CD8-positive, alpha-beta memory T cell (primary cell): ENCODE measurements around the gene TTLL8. TPM values are rescaled to one million over a fixed set of nuclear protein-coding genes. Genes with fewer than 3 reads are reported as not detected.

Experiments
- CTCF ChIA-PET: fragments of 350-600 bp; sonication (Branson Sonifier 250); formaldehyde crosslinking; loops from one replicate; lab custom pipeline; 2021; ENCODE audit warnings: antibody characterized with exemption; lab: Charles Lee
- POLR2A ChIA-PET: fragments of 350-600 bp; sonication (Branson Sonifier 250); formaldehyde crosslinking; loops from one replicate; lab custom pipeline; 2021; ENCODE audit warnings: antibody characterized with exemption; lab: Charles Lee
- DNase-seq, 5 donors: peaks; one replicate each; pipeline versions ENCODE4 v3.0.0 to v3.0.0-alpha.2; 2020 to 2022; ENCODE audit warnings: mixed read lengths in 1 of 5
- H3K27ac ChIP-seq: one replicate; pipeline ENCODE4 v1.7.0; 2013; ENCODE audit warnings: low read depth, mild to moderate bottlenecking, low read length, moderate library complexity
- H3K27me3 ChIP-seq: 2 replicates; pipeline ENCODE4 v1.7.0; 2013; ENCODE audit warnings: low read length, mild to moderate bottlenecking; ENCODE audit not compliant: insufficient read depth, poor library complexity, severe bottlenecking
- H3K36me3 ChIP-seq: 2 replicates; pipeline ENCODE4 v1.7.0; 2013; ENCODE audit warnings: mild to moderate bottlenecking, low read length, moderate library complexity; ENCODE audit not compliant: insufficient read depth
- H3K4me1 ChIP-seq: 2 replicates; pipeline ENCODE4 v1.7.0; 2013; ENCODE audit warnings: mild to moderate bottlenecking, low read length, moderate library complexity; ENCODE audit not compliant: insufficient read depth
- H3K4me3 ChIP-seq: 2 replicates; pipeline ENCODE4 v1.7.0; 2013; ENCODE audit warnings: mild to moderate bottlenecking, low read length
- H3K9me3 ChIP-seq: 2 replicates; pipeline ENCODE4 v1.7.0; 2013; ENCODE audit warnings: mild to moderate bottlenecking, low read length
- H3K27ac Mint-ChIP-seq, 8 donors: one replicate each; pipeline ENCODE4 v1.8.0; 2020 to 2021; ENCODE audit warnings: mixed read lengths in 8 of 8, mild to moderate bottlenecking in 6 of 8, inconsistent platforms in 3 of 8, moderate library complexity in 3 of 8
- H3K27me3 Mint-ChIP-seq, 2 donors: one replicate each; pipeline ENCODE4 v1.8.0; 2020 to 2021; ENCODE audit warnings: mixed read lengths in 2 of 2, mild to moderate bottlenecking in 1 of 2, moderate library complexity in 1 of 2
- H3K36me3 Mint-ChIP-seq, 3 donors: one replicate each; pipeline ENCODE4 v1.8.0; 2020 to 2021; ENCODE audit warnings: mixed read lengths in 3 of 3, inconsistent platforms in 1 of 3, mild to moderate bottlenecking in 1 of 3
- H3K4me1 Mint-ChIP-seq, 3 donors: one replicate each; pipeline ENCODE4 v1.8.0; 2020 to 2021; ENCODE audit warnings: mixed read lengths in 3 of 3, inconsistent platforms in 1 of 3, mild to moderate bottlenecking in 1 of 3
- H3K4me3 Mint-ChIP-seq, 7 donors: one replicate each; pipeline ENCODE4 v1.8.0; 2020 to 2021; ENCODE audit warnings: mixed read lengths in 7 of 7, mild to moderate bottlenecking in 6 of 7, moderate library complexity in 4 of 7, inconsistent platforms in 2 of 7
- H3K9me3 Mint-ChIP-seq, 5 donors: one replicate each; pipeline ENCODE4 v1.8.0; 2020 to 2022; ENCODE audit warnings: mixed read lengths in 5 of 5, mild to moderate bottlenecking in 3 of 5, moderate library complexity in 2 of 5, inconsistent platforms in 1 of 5
- polyA plus RNA-seq: library from polyadenylated mRNA; unstranded; fragments of 300-500 nt; fragmentation: Illumina TruSeq; gene quantifications from one replicate; pipeline ENCODE4 v1.2.3, GENCODE V29; 2021
- total RNA-seq, 2 experiments: library from RNA; stranded (reverse); gene quantifications; one replicate each; pipeline ENCODE4 v1.2.3, GENCODE V29; 2021

Gene TTLL8
- total and polyA plus RNA-seq, 3 experiments from 2014 or later = not detected

- ChIA-PET CTCF (no interaction called here), POLR2A (no interaction called here)
- Histone ChIP-seq H3K4me3 (no peak overlapping the region), H3K27me3 (no peaks in the 10 kb centered on the region), H3K27ac (no peak overlapping the region), H3K9me3 (no peaks in the 10 kb centered on the region), H3K4me1 (no peaks in the 10 kb centered on the region), H3K36me3 (no peaks in the 10 kb centered on the region)
- H3K27ac Mint-ChIP-seq = no peak overlapping the region
- H3K4me3 Mint-ChIP-seq = no peak overlapping the region
- DNase-seq = peak in 1 of 5 donors; percentile 38
- peaks cover 5 to 14% (median 13%) of the 10 kb centered on the region in 3 donors for H3K4me1 Mint-ChIP-seq
- no peaks in the 10 kb centered on the region for H3K9me3 Mint-ChIP-seq
- peaks cover 8 to 37% of the 10 kb centered on the region in 2 donors for H3K27me3 Mint-ChIP-seq
- no peaks in the 10 kb centered on the region for H3K36me3 Mint-ChIP-seq
Measured at GRCh38 chr22:50046481-50047245, 11.4 kb downstream of the TTLL8 start.

DNA sequence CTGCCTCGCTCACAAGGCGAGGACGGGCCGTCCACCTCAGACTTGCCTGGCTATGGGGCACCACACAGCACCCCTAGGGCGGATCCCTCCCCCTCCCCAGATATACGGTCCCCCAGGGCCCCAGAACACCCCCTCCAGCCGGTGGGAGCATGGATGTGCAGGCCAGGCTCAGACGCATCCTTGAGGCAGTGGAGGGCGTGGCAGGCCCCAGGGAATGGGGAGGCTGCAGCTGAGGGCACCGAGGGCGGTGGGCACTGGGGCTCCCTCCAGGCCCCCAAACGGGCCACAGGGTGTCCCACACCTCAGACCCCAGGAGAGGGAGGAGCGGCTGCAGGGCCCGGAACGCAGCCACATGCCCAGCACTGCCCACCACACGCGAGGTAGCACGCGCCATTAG is 12.1 kb downstream of the TTLL8 start:
- no peaks in the 10 kb centered on the region for H3K36me3 ChIP-seq
- CTCF ChIA-PET = no interaction called here
- no peaks in the 10 kb centered on the region for H3K4me1 ChIP-seq
- peaks cover 2% of the 10 kb centered on the region for H3K27me3 ChIP-seq
- Mint-ChIP-seq H3K27me3 (peaks cover 10 to 31% of the 10 kb centered on the region in 2 donors), H3K4me3 (no peak overlapping the region), H3K36me3 (no peaks in the 10 kb centered on the region), H3K27ac (no peak overlapping the region), H3K9me3 (no peaks in the 10 kb centered on the region), H3K4me1 (peaks cover 5 to 14% (median 13%) of the 10 kb centered on the region in 3 donors)
- H3K4me3 ChIP-seq = no peak overlapping the region
- H3K27ac ChIP-seq = no peak overlapping the region
- POLR2A ChIA-PET = no interaction called here
- no peaks in the 10 kb centered on the region for H3K9me3 ChIP-seq
- peak in 1 of 5 donors; percentile 30 for DNase-seq

DNA sequence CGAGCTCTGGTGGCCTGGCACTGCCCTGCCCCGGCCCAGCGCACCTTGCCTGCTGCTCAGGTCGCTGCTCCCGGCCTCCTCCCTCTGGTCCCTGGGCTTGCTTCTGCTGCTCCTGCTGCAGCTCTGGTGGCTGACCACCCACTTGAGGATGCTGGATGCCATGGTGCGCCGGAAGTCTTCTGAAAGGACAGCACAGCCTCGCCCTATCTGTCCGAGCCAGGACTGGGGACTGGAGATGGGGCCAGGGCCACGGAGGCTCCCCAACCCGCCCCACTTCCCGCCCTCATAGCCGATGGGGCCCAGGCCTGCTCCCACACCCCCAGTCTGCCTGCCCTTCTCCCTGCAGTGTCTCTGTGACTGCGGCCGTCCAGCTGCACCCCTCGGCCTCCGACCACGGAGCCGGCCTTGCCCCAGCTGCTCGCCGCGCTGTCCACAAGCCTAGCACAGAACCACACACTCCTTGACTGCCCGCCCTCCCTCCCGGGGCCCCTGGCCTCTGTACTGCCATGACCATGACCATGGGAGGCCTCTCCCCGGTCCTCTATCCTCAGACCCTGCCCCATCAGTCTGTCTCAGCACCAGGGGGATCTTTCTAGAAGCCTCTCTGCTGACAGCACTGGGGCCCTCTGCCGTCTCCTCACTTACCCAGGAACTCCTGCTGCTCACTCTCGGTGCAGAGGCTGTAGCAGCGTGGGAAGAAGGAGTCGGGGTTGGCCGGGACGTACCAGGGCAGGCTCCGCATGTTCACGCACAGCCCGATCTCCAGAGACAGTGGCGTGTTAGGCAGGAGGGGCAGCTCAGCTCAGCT is 12.7 kb downstream of the TTLL8 start:
- DNase-seq = peak in 1 of 5 donors; percentile 38
- Histone ChIP-seq H3K4me1 (no peaks in the 10 kb centered on the region), H3K27ac (no peak overlapping the region), H3K4me3 (no peak overlapping the region), H3K36me3 (no peaks in the 10 kb centered on the region), H3K9me3 (no peaks in the 10 kb centered on the region), H3K27me3 (peaks cover 3% of the 10 kb centered on the region)
- Mint-ChIP-seq H3K4me1 (peaks cover 5 to 14% (median 13%) of the 10 kb centered on the region in 3 donors), H3K36me3 (no peaks in the 10 kb centered on the region), H3K27me3 (peaks cover 7 to 25% of the 10 kb centered on the region in 2 donors), H3K9me3 (no peaks in the 10 kb centered on the region), H3K27ac (no peak overlapping the region), H3K4me3 (no peak overlapping the region)
- CTCF ChIA-PET = no interaction called here
- POLR2A ChIA-PET = no interaction called here

DNA sequence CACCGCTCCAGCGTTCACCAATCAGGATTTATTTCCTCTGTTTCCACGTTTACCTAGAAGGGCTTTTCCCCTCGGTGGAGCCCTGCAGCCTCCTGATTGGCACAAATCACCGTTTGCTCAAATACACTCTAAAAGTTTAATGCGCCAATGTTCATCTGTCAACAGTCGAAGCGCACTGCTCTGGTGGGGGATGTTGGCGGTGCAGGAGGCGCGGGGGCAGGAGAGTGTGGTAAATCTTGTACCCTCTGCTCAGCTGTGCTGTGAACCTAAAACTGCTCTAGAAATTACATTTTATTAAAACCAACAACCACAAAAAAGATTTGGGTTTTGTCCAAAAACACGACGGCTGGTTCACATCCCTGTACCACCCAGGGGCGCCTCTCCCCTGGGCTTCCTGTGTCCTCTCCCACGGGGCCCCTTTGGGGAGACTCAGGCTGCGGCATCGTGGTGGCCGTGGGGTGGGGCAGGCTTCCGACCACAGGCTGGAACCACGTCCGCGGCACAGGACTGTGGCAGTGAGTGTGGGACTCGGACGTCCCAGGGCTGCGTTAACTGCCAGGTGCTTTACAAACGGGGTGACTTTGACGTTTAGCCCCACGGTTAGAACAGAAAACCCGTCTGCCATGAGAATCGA is 13.5 kb downstream of the TTLL8 start:
- ChIA-PET CTCF (no interaction called here), POLR2A (no interaction called here)
- H3K4me3 Mint-ChIP-seq = peak overlapping the region in 1 of 7 donors; percentile 14
- H3K9me3 Mint-ChIP-seq = no peaks in the 10 kb centered on the region
- H3K36me3 Mint-ChIP-seq = peaks cover 0 to under 1% (median 0%) of the 10 kb centered on the region in 3 donors
- H3K27ac ChIP-seq = no peak overlapping the region
- H3K36me3 ChIP-seq = no peaks in the 10 kb centered on the region
- no peak overlapping the region for H3K4me3 ChIP-seq
- H3K27ac Mint-ChIP-seq = no peak overlapping the region
- H3K27me3 ChIP-seq = peaks cover 3% of the 10 kb centered on the region
- peak in 1 of 5 donors; percentile 34 for DNase-seq
- no peaks in the 10 kb centered on the region for H3K4me1 ChIP-seq
- no peaks in the 10 kb centered on the region for H3K9me3 ChIP-seq
- peaks cover 5 to 14% (median 13%) of the 10 kb centered on the region in 3 donors for H3K4me1 Mint-ChIP-seq
- H3K27me3 Mint-ChIP-seq = peaks cover 7 to 25% of the 10 kb centered on the region in 2 donors

- no peaks in the 10 kb centered on the region for H3K4me1 ChIP-seq
- ChIA-PET POLR2A (no interaction called here), CTCF (no interaction called here)
- peaks cover 3% of the 10 kb centered on the region for H3K27me3 ChIP-seq
- H3K4me1 Mint-ChIP-seq = peaks cover 5 to 14% (median 13%) of the 10 kb centered on the region in 3 donors
- H3K4me3 ChIP-seq = no peak overlapping the region
- H3K4me3 Mint-ChIP-seq = no peak overlapping the region
- no peaks in the 10 kb centered on the region for H3K36me3 ChIP-seq
- H3K9me3 ChIP-seq = no peaks in the 10 kb centered on the region
- DNase-seq = peak in 1 of 5 donors; percentile 41
- H3K27me3 Mint-ChIP-seq = peaks cover 10 to 24% of the 10 kb centered on the region in 2 donors
- H3K36me3 Mint-ChIP-seq = peaks cover 0 to 7% (median 0%) of the 10 kb centered on the region in 3 donors
- peaks cover 0 to 9% (median 5%) of the 10 kb centered on the region in 5 donors for H3K9me3 Mint-ChIP-seq
- no peak overlapping the region for H3K27ac Mint-ChIP-seq
- no peak overlapping the region for H3K27ac ChIP-seq
Measured at GRCh38 chr22:50041361-50042065, 16.6 kb downstream of the TTLL8 start.

GRCh38 chr22:50040717-50041116 is 17.4 kb downstream of the TTLL8 start:
- H3K4me3 ChIP-seq = no peak overlapping the region
- DNase-seq = peak in 1 of 5 donors; percentile 19
- CTCF ChIA-PET = interaction anchor here (1.1 kb wide), 1 partner anchor 10 kb away, joined by 5 read pairs; no protein-coding TSS in a partner anchor
- H3K27ac Mint-ChIP-seq = no peak overlapping the region
- H3K27me3 Mint-ChIP-seq = peaks cover 12 to 24% of the 10 kb centered on the region in 2 donors
- H3K27ac ChIP-seq = no peak overlapping the region
- H3K4me1 ChIP-seq = no peaks in the 10 kb centered on the region
- POLR2A ChIA-PET = no interaction called here
- no peaks in the 10 kb centered on the region for H3K9me3 ChIP-seq
- peaks cover 0 to 7% (median 0%) of the 10 kb centered on the region in 3 donors for H3K36me3 Mint-ChIP-seq
- peaks cover 3% of the 10 kb centered on the region for H3K27me3 ChIP-seq
- H3K36me3 ChIP-seq = no peaks in the 10 kb centered on the region
- H3K4me1 Mint-ChIP-seq = peaks cover 5 to 14% (median 13%) of the 10 kb centered on the region in 3 donors
- H3K9me3 Mint-ChIP-seq = peaks cover 0 to 9% (median 5%) of the 10 kb centered on the region in 5 donors
- no peak overlapping the region for H3K4me3 Mint-ChIP-seq

DNA sequence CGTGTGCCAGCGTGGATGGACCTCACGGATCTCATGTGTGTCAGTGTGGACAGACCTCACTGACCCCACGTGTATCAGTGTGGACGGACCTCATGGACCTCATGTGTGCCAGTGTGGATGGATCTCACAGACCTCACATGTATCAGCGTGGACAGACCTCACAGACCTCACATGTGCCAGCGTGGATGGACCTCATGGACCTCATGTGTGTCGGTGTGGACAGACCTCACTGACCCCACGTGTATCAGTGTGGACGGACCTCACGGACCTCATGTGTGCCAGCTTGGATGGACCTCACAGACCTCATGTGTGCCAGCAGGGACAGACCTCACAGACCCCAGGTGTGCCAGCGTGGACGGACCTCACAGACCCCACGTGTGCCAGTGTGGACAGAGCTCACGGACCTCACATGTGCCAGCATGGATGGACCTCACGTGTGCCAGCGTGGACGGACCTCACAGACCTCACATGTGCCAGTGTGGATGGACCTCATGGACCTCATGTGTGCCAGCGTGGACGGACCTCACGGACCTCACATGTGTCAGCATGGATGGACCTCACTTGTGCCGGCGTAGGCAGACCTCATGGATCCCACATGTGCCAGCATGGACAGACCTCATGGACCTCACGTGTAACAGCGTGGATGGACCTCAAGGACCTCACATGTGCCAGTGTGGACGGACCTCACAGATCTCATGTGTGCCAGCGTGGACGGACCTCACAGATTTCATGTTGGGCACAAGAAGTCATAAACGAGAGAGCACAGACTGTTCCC is 18.2 kb downstream of the TTLL8 start:
- Mint-ChIP-seq H3K4me3 (no peak overlapping the region), H3K4me1 (peaks cover 5 to 15% (median 13%) of the 10 kb centered on the region in 3 donors), H3K36me3 (peaks cover 0 to 7% (median 0%) of the 10 kb centered on the region in 3 donors), H3K27ac (no peak overlapping the region), H3K27me3 (peaks cover 12 to 25% of the 10 kb centered on the region in 2 donors), H3K9me3 (peaks cover 0 to 9% (median 5%) of the 10 kb centered on the region in 5 donors)
- Histone ChIP-seq H3K9me3 (no peaks in the 10 kb centered on the region), H3K4me3 (no peak overlapping the region), H3K36me3 (no peaks in the 10 kb centered on the region), H3K27ac (no peak overlapping the region), H3K27me3 (peaks cover 3% of the 10 kb centered on the region), H3K4me1 (no peaks in the 10 kb centered on the region)
- POLR2A ChIA-PET = no interaction called here
- DNase-seq = peak in 1 of 5 donors; percentile 26
- CTCF ChIA-PET = interaction anchor here (1.1 kb wide), 1 partner anchor 9 kb away, joined by 5 read pairs; no protein-coding TSS in a partner anchor
